Activated CD4-positive, alpha-beta T cell treated with anti-CD3 and anti-CD28 coated beads, Interleukin-2, Interleukin-6, amounts not matched to agents 100 ng/mL and 50 ng/mL, durations not matched to agents 16 hours and 8 hours (primary cell): ENCODE data around the gene MYEF2.

Experiments
- DNase-seq: peaks from one replicate; pipeline ENCODE4 v3.0.0-alpha.2; 2020

Gene MYEF2

DNA sequence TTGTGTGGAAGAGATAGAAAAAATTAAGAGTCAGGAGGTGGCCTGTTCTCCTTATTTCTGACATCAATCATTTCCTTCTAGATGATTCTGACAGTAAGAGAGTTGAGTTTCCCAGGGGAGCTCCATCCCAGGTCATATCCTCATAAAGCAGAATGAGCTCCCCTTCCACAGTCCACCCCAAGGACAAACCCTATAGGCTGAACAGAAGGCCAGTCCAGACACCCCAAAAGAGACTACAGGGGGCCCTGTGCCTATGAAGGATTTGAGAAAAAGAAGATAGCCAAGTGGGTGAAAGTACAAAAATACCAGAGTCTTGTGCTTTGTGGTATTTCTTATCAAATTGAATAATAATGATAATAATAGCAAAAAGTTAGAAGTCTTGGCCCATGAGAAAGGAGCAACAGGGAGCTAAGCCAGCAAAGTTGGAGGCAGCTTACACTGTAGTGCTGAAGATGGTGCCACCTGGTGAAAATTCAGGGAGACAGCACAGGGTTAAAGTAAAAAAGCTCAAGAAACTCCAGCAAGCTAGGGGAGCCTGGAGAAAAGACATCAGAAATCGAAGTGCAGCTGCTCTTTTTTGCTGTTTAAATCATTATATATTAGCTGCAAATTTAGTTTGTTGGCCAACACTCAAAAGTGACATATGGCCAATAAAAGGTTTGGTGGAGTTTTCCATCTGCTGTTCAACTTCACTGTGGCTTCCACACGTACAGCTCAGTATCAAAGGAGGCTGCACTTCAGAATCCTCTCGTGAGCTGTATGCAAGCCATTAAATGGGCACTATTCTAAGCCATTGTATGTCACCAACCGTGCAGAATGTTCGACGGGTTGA lies 93.1 kb downstream of the MYEF2 start:
- no peak for DNase-seq
